Measurements from ENCODE around the gene PRM1. TPM values are rescaled to one million over a fixed set of nuclear protein-coding genes. Genes with fewer than 3 reads are reported as not detected.

PRM1 gene
- total RNA-seq, 1 experiment from 2014 or later = not detected

GRCh38 chr16:11316331-11317015, 35.3 kb upstream of the PRM1 start:
- no peak for TF ChIP-seq CTCF (IDR thresholded peaks at IDR 0.05; ENCODE audit: insufficient read depth in 1 of 2, low read depth in 1 of 2, low read length in 1 of 2, severe bottlenecking in 1 of 2, unreplicated experiment in 1 of 2)
- intact Hi-C loops (cut with micrococcal nuclease; ENCODE audit: unreplicated experiment) = no loop called here
- peaks cover 38% of the 10 kb centered on the region for H3K4me1 ChIP-seq
- H3K4me3 Mint-ChIP-seq (ENCODE audit: unreplicated experiment) = no peak overlapping the region
- no peaks in the 10 kb centered on the region for H3K27me3 Mint-ChIP-seq (ENCODE audit: insufficient read depth, unreplicated experiment)
- H3K9me3 Mint-ChIP-seq (ENCODE audit: unreplicated experiment) = no peaks in the 10 kb centered on the region
- ChIA-PET POLR2A (no interaction called here), CTCF (no interaction called here)
- H3K4me3 ChIP-seq (ENCODE audit: low read depth, low read length) = no peak overlapping the region
- peaks cover 12% of the 10 kb centered on the region for H3K36me3 Mint-ChIP-seq (ENCODE audit: insufficient read depth, unreplicated experiment)
- no peaks in the 10 kb centered on the region for H3K27me3 ChIP-seq (replicated peaks; ENCODE audit: control insufficient read depth, insufficient read depth, low read length)
- H3K27ac Mint-ChIP-seq (ENCODE audit: unreplicated experiment) = peak overlapping the region; percentile 61
- no TSS peak for BruUV-seq (replicated peaks)
- H3K4me1 Mint-ChIP-seq (ENCODE audit: low read depth, unreplicated experiment) = peaks cover 22% of the 10 kb centered on the region
- no peaks in the 10 kb centered on the region for H3K36me3 ChIP-seq (ENCODE audit: control insufficient read depth, insufficient read depth, low read length)
- DNase-seq = no peak
- H3K9me3 ChIP-seq = no peaks in the 10 kb centered on the region

GRCh38 chr16:11315510-11315909, 34.4 kb upstream of the PRM1 start:
- H3K4me1 ChIP-seq = peaks cover 42% of the 10 kb centered on the region
- no peaks in the 10 kb centered on the region for H3K36me3 ChIP-seq (ENCODE audit: control insufficient read depth, insufficient read depth, low read length)
- Mint-ChIP-seq H3K27ac (ENCODE audit: unreplicated experiment) (peak overlapping the region; percentile 61), H3K4me3 (ENCODE audit: unreplicated experiment) (no peak overlapping the region), H3K4me1 (ENCODE audit: low read depth, unreplicated experiment) (peaks cover 22% of the 10 kb centered on the region), H3K27me3 (ENCODE audit: insufficient read depth, unreplicated experiment) (no peaks in the 10 kb centered on the region), H3K9me3 (ENCODE audit: unreplicated experiment) (no peaks in the 10 kb centered on the region), H3K36me3 (ENCODE audit: insufficient read depth, unreplicated experiment) (peaks cover 12% of the 10 kb centered on the region)
- H3K4me3 ChIP-seq (ENCODE audit: low read depth, low read length) = no peak overlapping the region
- H3K9me3 ChIP-seq = no peaks in the 10 kb centered on the region
- H3K27me3 ChIP-seq (replicated peaks; ENCODE audit: control insufficient read depth, insufficient read depth, low read length) = no peaks in the 10 kb centered on the region
- DNase-seq = peak; percentile 38 to 70
- CTCF ChIA-PET = no interaction called here
- intact Hi-C loops (cut with micrococcal nuclease; ENCODE audit: unreplicated experiment) = no loop called here
- TF ChIP-seq CTCF (IDR thresholded peaks at IDR 0.05; ENCODE audit: insufficient read depth in 1 of 2, low read depth in 1 of 2, low read length in 1 of 2, severe bottlenecking in 1 of 2, unreplicated experiment in 1 of 2) = peak in 1 of 2 experiments; percentile 16
- no TSS peak for BruUV-seq (replicated peaks)
- POLR2A ChIA-PET = no interaction called here

GRCh38 chr16:11314309-11314894, 33.3 kb upstream of the PRM1 start:
- H3K27ac Mint-ChIP-seq (ENCODE audit: unreplicated experiment) = peak overlapping the region; percentile 72
- H3K36me3 Mint-ChIP-seq (ENCODE audit: insufficient read depth, unreplicated experiment) = peaks cover 12% of the 10 kb centered on the region
- H3K9me3 Mint-ChIP-seq (ENCODE audit: unreplicated experiment) = no peaks in the 10 kb centered on the region
- intact Hi-C loops (cut with micrococcal nuclease; ENCODE audit: unreplicated experiment) = no loop called here
- TF ChIP-seq CTCF (IDR thresholded peaks at IDR 0.05; ENCODE audit: insufficient read depth in 1 of 2, low read depth in 1 of 2, low read length in 1 of 2, severe bottlenecking in 1 of 2, unreplicated experiment in 1 of 2) = no peak
- no TSS peak for BruUV-seq (replicated peaks)
- no peak overlapping the region for H3K4me3 Mint-ChIP-seq (ENCODE audit: unreplicated experiment)
- ChIA-PET CTCF (interaction anchor here (0.7 kb wide), 1 partner anchor 308 kb away, joined by 4 read pairs; no protein-coding TSS in a partner anchor), POLR2A (no interaction called here)
- Histone ChIP-seq H3K27me3 (replicated peaks; ENCODE audit: control insufficient read depth, insufficient read depth, low read length) (no peaks in the 10 kb centered on the region), H3K36me3 (ENCODE audit: control insufficient read depth, insufficient read depth, low read length) (no peaks in the 10 kb centered on the region), H3K4me3 (ENCODE audit: low read depth, low read length) (no peak overlapping the region), H3K9me3 (no peaks in the 10 kb centered on the region), H3K4me1 (peaks cover 38% of the 10 kb centered on the region)
- peaks cover 22% of the 10 kb centered on the region for H3K4me1 Mint-ChIP-seq (ENCODE audit: low read depth, unreplicated experiment)
- H3K27me3 Mint-ChIP-seq (ENCODE audit: insufficient read depth, unreplicated experiment) = no peaks in the 10 kb centered on the region
- DNase-seq = no peak
